Measurements from ENCODE around the gene LRRC8A.

The LRRC8A gene

GRCh38 chr9:128909859-128910258 lies 27.9 kb downstream of the LRRC8A start:
- no peaks in the 10 kb centered on the region for H4K20me1 ChIP-seq (ENCODE audit: insufficient read depth, low read length, poor library complexity, severe bottlenecking)
- no peak overlapping the region for H3K9ac ChIP-seq (ENCODE audit: low read depth, low read length, poor library complexity, severe bottlenecking)
- H3K27me3 ChIP-seq (ENCODE audit: insufficient read depth, low read length, poor library complexity, severe bottlenecking) = no peaks in the 10 kb centered on the region
- no peak overlapping the region for H3K4me3 ChIP-seq (ENCODE audit: low read length, poor library complexity, severe bottlenecking)
- peaks cover 21% of the 10 kb centered on the region; the same call in 1 of the 2 replicates for H3K36me3 ChIP-seq (ENCODE audit: insufficient read depth, low read length)
- no peaks in the 10 kb centered on the region for H3K79me2 ChIP-seq (ENCODE audit: insufficient read depth, low read length)
- no peaks in the 10 kb centered on the region for H3K9me2 ChIP-seq (replicated peaks; ENCODE audit: low read depth, low read length)
- no peak for TF ChIP-seq CTCF (conservative IDR thresholded peaks at IDR 0.05; ENCODE audit: low read length)
- TF ChIP-seq EZH2phosphoT487 (IDR thresholded peaks at IDR 0.05; ENCODE audit: borderline replicate concordance) = no peak
- H3K4me2 ChIP-seq (ENCODE audit: low read depth, low read length, poor library complexity, severe bottlenecking) = no peak overlapping the region
- H2AFZ ChIP-seq (ENCODE audit: low read length) = no peak overlapping the region
- H3F3A ChIP-seq (ENCODE audit: low read depth) = no peaks in the 10 kb centered on the region
- H3K9me3 ChIP-seq (ENCODE audit: insufficient read depth, low read depth, low read length) = no peaks in the 10 kb centered on the region
- H3K4me1 ChIP-seq (ENCODE audit: insufficient read depth, low read length, poor library complexity, severe bottlenecking) = no peaks in the 10 kb centered on the region

GRCh38 chr9:128910906-128911305 lies 29.0 kb downstream of the LRRC8A start:
- H3K79me2 ChIP-seq (ENCODE audit: insufficient read depth, low read length) = no peaks in the 10 kb centered on the region
- no peaks in the 10 kb centered on the region for H4K20me1 ChIP-seq (ENCODE audit: insufficient read depth, low read length, poor library complexity, severe bottlenecking)
- H3F3A ChIP-seq (ENCODE audit: low read depth) = no peaks in the 10 kb centered on the region
- H3K36me3 ChIP-seq (ENCODE audit: insufficient read depth, low read length) = peaks cover 21% of the 10 kb centered on the region; the same call in 1 of the 2 replicates
- no peaks in the 10 kb centered on the region for H3K9me2 ChIP-seq (replicated peaks; ENCODE audit: low read depth, low read length)
- no peak overlapping the region for H3K4me3 ChIP-seq (ENCODE audit: low read length, poor library complexity, severe bottlenecking)
- TF ChIP-seq CTCF (conservative IDR thresholded peaks at IDR 0.05; ENCODE audit: low read length) = no peak
- TF ChIP-seq EZH2phosphoT487 (IDR thresholded peaks at IDR 0.05; ENCODE audit: borderline replicate concordance) = no peak
- H2AFZ ChIP-seq (ENCODE audit: low read length) = no peak overlapping the region
- H3K4me1 ChIP-seq (ENCODE audit: insufficient read depth, low read length, poor library complexity, severe bottlenecking) = no peaks in the 10 kb centered on the region
- no peaks in the 10 kb centered on the region for H3K27me3 ChIP-seq (ENCODE audit: insufficient read depth, low read length, poor library complexity, severe bottlenecking)
- H3K9me3 ChIP-seq (ENCODE audit: insufficient read depth, low read depth, low read length) = no peaks in the 10 kb centered on the region
- H3K4me2 ChIP-seq (ENCODE audit: low read depth, low read length, poor library complexity, severe bottlenecking) = no peak overlapping the region
- H3K9ac ChIP-seq (ENCODE audit: low read depth, low read length, poor library complexity, severe bottlenecking) = no peak overlapping the region

GRCh38 chr9:128911529-128912035 lies 29.6 kb downstream of the LRRC8A start:
- H4K20me1 ChIP-seq (ENCODE audit: insufficient read depth, low read length, poor library complexity, severe bottlenecking) = no peaks in the 10 kb centered on the region
- H3K9ac ChIP-seq (ENCODE audit: low read depth, low read length, poor library complexity, severe bottlenecking) = no peak overlapping the region
- H3K4me1 ChIP-seq (ENCODE audit: insufficient read depth, low read length, poor library complexity, severe bottlenecking) = no peaks in the 10 kb centered on the region
- no peaks in the 10 kb centered on the region for H3K9me3 ChIP-seq (ENCODE audit: insufficient read depth, low read depth, low read length)
- no peak overlapping the region for H2AFZ ChIP-seq (ENCODE audit: low read length)
- no peak overlapping the region for H3K4me3 ChIP-seq (ENCODE audit: low read length, poor library complexity, severe bottlenecking)
- TF ChIP-seq CTCF (conservative IDR thresholded peaks at IDR 0.05; ENCODE audit: low read length) (no peak), EZH2phosphoT487 (IDR thresholded peaks at IDR 0.05; ENCODE audit: borderline replicate concordance) (no peak)
- H3K4me2 ChIP-seq (ENCODE audit: low read depth, low read length, poor library complexity, severe bottlenecking) = no peak overlapping the region
- H3F3A ChIP-seq (ENCODE audit: low read depth) = no peaks in the 10 kb centered on the region
- H3K27me3 ChIP-seq (ENCODE audit: insufficient read depth, low read length, poor library complexity, severe bottlenecking) = no peaks in the 10 kb centered on the region
- no peaks in the 10 kb centered on the region for H3K79me2 ChIP-seq (ENCODE audit: insufficient read depth, low read length)
- no peaks in the 10 kb centered on the region for H3K9me2 ChIP-seq (replicated peaks; ENCODE audit: low read depth, low read length)
- peaks cover 24% of the 10 kb centered on the region; the same call in 1 of the 2 replicates for H3K36me3 ChIP-seq (ENCODE audit: insufficient read depth, low read length)
